ENCODE data around the gene SCG3.

SCG3 gene

GRCh38 chr15:51765751-51766150 lies 84.4 kb downstream of the SCG3 start:
- DNase-seq: no peak

- no peak for DNase-seq
These were observed 85.0 kb downstream of the SCG3 start for GRCh38 chr15:51766341-51766740.

GRCh38 chr15:51768018-51768417 lies 86.7 kb downstream of the SCG3 start:
- DNase-seq: no peak

All from SW 1271 (cell line).